ENCODE data around the gene GLI3.

- TF ChIP-seq POLR2A (IDR thresholded peaks at IDR 0.05): no peak
- TF ChIP-seq CTCF (IDR thresholded peaks at IDR 0.05): no peak
Measured at GRCh38 chr7:42099066-42099465, 137.9 kb downstream of the GLI3 start.
